ENCODE measurements around the gene TUG1.

TUG1 gene

GRCh38 chr22:31019191-31019930 lies 50.3 kb downstream of the TUG1 start:
- DNase-seq = no peak

GRCh38 chr22:31020334-31020733 lies 51.3 kb downstream of the TUG1 start:
- no peak for DNase-seq

- no peak for DNase-seq
These were observed 53.5 kb downstream of the TUG1 start for GRCh38 chr22:31022516-31022915.
